Stimulated activated CD8-positive, alpha-beta memory T cell treated with anti-CD3 and anti-CD28 coated beads, Interleukin-4, amount 100 ng/mL, for 24 hours (primary cell): ENCODE data around the gene PINK1.
A peak's percentile ranks its signal among the peaks of the same experiment; 100 is the strongest.

Experiments used
- DNase-seq: peaks from one replicate; pipeline ENCODE4 v3.0.0-alpha.2; 2020; ENCODE audit warnings: low read depth

Gene PINK1

DNA sequence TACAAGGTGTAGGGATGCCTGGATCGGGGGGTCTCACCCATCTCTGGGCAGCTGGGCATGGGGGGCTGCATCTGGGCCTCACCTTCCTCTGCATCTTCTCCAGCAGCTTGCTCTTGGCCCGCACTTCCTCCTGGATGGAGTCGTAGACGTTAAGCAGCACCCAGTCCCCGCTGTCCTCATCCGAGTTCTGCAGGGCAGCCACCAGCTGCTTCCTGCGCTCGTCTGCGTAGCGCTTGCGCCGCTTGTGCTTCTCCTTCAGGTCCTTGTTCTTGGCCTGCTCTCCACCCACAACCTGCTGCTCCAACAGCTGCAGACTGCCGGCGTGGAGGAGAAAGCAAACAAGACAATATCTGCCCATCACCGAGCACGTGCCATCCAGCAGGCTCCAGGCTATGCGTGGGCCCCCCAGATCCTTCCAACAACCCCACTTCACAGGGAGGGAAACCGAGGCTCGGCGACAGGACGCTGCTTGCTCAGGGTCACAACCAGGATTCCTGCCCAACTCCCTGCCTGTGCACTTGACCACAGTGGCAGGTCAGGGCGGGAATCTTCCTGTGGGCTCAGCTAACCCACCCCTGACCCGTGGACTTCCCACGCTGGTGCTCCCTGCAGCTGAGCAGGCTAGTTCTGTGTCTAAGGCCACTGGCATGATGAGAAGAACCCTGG is 49.4 kb downstream of the PINK1 start:
- DNase-seq: no peak

DNA sequence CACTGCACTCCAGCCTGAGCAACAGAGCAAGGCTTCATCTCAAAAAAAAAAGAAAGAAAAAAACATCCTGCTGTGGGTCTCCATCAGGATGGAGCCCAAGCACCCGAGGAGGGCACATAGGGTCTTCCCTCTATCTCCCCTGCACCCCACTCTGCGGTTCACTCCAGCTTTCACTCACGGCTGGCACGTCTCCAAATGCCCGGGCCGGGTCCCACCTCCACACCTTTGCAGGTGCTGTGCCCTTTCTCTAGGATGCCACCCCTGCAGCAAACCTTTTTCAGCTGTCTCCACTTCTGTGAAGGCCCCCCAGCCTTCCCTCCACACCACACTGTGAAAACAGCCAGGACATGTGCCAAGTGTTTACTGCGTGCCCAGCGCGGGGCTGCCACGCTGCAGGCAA is 50.4 kb downstream of the PINK1 start:
- DNase-seq: no peak

DNA sequence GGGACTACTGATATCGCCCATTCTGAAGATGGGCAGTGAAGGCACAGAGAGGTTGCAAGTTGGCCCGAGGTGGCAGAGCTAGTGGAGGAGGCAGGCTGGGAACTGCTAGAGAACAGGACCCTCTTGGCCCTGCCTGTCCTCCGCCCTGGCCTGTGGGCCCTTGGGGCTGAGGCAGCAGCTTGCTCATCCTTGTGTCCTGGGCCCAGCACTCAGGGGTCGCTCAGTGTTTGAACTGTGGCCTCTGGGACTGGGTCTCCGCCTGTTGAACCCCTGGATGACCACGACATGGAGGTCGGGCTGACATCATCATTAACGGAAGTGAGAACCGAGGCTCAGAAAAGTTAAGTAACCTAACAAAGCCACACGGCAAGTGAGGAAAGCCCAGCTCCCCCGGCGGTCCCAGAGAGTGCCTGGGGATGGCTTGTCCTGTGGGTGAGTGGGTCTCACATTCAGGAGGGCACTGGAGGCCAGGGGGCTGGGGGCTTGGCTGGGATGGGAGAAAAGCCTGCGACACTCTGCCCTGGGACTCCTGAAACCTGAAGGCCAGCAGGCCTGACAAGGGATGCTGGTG is 50.9 kb downstream of the PINK1 start:
- DNase-seq: no peak

DNA sequence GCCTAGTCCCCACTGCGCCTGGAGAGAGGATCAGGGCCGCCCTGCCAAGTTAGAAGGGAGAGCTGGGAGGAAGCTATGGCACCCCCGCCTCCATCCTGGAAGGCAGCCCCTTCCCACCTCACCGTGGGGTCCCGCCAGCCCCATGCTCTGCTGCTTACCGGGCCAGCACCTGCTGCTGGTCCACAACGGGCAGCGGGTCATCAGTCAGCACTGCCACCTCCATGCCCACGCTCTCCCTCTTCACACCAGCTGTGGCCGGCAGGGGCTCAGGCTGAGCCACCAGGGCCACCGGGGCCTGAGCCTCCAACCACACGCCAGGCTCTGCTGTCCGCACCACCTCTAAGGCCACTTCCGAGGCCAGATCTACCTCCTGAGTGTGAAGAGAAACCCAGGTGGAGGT is 51.4 kb downstream of the PINK1 start:
- no peak for DNase-seq

DNA sequence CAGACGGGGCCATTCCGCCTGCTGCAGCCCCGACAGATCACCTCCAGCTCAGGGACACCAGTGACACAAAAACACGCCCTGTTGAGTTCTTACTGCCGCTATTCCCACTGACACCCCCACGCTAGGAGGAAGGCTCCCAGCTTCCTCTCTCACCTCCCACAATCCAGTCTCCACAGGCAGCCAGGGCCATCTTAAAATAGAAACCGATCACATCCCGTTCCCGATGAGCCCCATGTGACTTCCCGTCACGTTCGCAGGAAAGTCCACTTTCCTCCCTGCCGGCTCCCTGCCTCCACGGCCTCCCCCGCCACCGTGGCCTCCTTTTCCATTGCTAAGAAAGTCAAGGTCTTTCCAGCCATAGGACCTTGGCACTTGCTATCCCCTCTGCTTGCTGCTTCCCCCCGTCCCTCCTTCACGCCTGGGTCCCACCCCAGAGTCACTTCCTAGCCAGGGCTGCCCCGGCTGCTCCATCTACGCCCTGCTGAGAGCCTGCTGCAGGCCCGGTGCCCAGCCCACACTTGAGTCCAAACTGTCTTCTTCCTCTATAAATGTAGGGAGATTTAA is 51.9 kb downstream of the PINK1 start:
- no peak for DNase-seq

DNA sequence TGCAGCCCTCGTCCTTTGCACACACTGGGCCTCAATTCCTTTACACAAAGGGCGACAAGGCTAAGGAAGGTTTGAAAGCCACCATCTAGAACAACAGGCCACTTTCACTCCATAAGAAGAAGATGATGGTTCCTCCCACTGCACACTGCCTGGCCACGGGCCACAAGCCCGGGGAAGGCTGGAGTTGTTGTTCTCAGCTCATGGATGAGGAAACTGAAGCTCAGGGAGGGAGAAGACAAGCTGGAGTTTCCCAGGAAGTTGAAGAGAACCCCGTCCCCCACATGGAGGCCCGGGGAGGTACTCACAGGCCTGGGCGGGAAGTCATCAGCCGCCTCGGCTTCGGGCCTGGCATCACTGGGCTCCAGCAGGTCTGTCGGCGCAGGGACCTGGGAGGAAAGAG is 52.5 kb downstream of the PINK1 start:
- no peak for DNase-seq

DNA sequence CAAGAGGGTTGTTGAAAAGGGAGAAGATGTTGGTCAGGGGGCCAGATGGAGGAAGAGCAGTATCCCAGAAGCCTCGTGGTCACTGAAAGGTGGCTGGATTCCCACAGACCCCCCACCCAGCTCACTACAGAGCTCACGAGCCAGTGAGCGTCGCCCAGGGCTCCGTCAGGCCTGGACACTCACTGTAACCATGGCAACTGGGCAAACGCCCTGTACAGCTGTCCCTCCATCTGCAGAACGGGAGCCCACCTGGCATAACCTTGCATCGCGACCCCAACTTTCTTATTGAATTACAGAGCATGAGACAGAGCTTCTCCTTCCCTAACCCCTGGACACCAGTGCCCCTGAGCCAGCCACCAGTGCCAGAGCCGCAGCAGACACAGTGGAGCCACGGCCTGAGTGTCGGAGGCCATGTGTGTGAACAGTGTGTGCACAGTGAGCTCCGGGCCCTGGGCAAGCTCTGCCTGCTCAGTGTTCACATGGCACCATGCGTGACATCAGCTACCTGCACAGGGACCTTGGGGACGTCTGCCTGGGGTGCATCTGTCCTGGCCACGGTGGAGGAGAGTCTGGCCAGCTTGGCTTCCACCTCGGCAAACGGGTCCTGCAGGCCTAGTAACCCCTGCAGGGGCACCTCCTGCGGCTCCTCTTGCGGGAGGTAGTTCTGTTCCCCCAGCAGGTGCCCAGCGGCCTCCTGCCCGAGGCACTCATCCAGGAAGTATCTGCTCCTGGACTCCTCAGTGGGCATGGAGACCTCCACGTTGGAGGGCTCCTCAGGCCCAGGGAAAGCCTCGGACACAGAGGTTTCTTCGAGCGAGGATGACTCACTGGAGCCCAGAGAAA is 53.8 kb downstream of the PINK1 start:
- DNase-seq: no peak

DNA sequence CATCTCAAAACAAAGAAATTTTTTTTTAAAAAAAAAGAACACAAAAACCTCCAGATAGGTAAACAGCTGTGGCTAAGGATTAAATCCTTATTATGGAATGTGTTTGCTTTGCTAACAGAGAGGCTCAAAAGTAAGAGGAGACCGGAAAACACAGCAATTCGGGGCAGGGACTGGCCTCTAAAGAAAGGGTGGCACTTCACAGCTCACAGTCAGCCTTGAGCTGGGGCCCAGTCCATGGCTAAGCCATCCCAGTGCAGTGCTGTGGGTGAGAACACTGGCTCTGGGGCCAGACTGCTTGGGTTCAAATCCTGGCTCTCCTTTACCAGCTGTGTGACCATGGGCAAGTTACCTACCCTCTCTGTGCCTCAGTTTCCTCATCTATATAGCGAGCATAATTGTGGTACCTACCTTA is 56.4 kb downstream of the PINK1 start:
- no peak for DNase-seq

DNA sequence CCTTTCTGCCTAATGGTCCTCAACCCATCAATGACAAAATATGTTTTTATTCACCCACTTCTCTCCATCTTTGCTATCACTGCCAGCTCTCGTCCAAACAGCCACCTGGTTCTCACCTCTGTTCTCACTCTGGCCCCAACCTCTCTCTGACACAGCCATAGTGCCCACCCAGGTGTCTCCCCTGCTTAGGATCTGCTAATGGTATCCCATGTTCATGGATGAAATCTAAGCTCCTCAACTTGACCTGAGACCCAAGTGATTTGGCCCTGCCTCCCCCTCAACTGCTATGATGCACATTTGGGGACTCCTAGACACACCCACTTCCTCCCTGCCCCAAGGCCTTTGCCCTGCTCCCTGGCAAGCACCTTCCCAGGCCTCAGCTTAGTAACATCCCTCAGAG is 58.6 kb downstream of the PINK1 start:
- no peak for DNase-seq

DNA sequence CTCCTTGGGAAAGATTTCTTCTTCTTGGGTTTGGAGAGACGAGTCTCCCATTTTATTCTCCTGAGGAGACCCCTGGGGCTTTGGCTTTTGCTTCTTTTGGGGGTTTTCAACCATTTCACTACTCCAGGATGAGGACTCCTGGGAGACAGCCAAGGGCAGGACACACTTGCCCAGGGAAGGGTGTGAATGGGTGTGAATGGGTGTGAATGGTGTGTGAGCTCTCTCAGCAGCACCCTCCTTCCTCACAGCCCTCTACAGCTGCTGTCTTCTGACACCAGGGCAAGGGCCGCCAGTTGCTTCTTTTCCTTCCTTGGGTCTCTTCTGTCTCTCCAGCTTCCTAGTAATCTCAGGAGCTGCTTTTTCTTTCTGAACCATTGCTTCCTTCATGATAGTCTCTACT is 60.4 kb downstream of the PINK1 start:
- DNase-seq: no peak

DNA sequence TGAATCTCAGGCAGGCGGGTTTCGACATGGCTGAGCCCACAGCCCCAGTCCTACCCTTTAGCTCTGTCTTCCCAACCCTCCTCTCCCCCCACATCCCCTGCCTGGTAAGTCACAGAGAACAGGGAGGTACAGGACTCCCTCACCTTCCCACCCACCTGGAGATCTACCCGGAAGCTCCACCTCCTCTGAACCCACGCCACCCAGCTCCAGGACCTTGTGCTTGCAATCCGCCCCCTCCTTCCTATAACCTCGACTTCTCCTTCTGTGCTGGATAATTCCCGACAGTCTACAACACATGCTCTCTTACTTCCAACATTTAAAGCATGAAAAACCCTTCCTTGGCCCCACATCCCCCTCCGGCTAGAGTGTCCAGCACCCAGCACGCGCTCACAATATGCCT is 62.3 kb downstream of the PINK1 start:
- DNase-seq: no peak

DNA sequence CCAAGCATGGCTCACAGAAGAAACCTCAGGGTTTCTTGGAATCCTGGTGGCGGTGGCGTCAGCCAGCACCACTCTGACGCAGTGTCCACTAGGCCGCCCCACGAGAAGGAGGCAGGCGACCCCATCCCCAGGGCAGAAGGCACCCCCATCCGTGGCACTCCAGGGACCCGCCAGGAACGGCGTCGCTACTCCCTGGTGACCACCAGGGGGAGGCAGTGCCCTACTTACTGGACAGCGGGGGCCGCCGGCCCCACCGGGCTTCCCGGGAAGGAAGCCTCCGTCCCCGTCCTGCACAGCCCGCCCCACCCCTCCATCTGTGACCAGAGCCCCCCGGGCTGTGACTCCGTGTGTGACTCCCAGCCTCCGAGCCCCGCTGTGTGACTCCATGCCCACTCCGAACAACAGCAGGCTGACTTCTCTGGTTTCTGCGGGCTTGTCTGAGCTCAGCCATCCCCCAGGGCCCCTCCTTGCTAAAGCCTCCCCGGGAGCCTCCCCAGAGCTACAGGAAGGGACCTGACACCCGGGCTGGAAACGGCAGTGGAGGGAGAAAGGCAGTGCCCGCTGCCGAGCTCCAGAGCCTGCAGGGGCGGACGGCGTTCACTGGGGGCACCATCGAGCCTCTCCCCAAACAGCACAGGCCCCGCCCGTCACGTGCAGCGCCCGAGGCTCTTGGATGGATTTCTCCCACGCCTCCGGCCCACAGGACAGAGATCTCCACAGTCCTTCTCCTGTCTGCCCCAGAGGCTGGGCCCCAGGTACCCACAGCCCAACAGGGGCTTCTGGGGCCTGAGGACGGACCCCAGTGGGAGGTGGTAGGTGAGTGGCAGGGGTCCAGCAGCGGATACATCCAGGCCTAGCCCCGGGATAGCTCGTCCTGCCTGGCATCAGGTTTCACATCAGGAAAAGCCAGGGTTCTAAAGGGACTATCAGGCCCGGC is 63.4 kb downstream of the PINK1 start:
- peak; percentile 56 for DNase-seq

DNA sequence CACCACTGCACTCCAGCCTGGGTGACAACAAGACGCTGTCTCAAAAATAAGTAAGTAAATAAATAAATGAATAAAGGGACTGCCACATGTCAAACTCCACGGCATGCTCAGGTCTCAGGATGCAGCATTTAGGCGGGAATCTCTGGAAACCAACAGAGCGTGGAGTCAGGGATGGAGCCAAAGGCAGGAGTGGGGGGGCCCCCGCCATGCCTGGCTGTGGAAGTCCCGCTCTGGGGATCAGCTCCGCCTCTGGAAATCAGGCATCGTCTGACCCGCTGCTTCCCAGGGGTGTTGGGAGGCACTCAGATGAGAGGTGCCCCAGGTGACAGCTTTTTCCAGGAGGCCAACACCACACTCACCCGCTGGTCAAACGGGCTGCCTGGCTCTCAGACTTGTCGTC is 64.3 kb downstream of the PINK1 start:
- no peak for DNase-seq

DNA sequence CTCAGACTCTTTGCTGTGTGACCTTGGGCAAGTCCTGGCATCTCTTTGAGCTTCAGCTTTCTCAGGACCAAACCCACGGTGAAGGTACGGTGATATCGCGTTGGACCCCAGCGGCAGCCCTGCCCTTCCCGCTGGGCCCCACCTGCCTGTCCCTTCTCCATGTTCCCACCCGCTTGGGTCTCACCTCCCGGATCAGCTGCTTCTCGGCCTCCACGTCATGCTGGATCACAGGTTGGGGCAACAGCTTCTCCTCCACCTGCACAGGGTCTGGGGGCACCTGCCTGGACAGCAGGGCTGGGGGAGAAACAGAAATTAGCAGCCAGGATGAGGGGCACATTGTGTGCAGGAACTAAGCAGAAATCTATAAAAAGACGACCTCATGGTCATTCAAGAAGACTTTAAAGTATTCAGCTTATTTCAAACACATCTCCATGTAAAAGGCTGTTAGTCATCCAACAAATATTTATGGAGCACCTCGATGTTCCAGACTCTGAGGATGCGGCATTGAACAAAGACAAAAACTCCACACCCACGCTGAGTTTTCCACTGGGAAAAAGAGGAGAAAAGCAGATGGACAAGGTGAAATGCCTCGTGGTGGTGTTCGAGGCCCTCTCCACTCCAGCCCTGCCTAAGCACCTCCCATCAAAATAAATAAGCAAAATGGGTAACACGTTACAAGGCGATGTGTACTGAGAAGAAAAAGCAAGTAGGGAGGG is 65.1 kb downstream of the PINK1 start:
- no peak for DNase-seq

DNA sequence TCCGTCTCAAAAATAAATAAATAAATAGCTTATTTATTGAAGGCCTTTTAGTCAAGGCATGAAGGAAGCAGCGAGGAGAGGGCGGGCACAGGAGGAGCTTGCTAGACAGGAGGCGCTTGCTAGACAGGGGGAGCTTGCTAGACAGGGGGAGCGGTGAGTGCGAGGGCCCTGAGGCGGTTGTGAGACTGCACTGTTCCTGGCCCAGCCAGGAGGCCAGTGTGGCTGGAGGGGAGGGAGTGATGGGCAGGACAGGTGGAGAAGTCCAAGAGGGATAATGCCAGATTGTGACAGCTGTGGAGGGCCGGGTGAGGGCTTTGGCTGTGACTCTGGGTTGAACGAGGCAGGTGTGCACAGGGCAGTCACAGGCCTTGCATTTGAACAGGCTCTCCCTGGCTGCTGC is 66.3 kb downstream of the PINK1 start:
- DNase-seq: no peak

DNA sequence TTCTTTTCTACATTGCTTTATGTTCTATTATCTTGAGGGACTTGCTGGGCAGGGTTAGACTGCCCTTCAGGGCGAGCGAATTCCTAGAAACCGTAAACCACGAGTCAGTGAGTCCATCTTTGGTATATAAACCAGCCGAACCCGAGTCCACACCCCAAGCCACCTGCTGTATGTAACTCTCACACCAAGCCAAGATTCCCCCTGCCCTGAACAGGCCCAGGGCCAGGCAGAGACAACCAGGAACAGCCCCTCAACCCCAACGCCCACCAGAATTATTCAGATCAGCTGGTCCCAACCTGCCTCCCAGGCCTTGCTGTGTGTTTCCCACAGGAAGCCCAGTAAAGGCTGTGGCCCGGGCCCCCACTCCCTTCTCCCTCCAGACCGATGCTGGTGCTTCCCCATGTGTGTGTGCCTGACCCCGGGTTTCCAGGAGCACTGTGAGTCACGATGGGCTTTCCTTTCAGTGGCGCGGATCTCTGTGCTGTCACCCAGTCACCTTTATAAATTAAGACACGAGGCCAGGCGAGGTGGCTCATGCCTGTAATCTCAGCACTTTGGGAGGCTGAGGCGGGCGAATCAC is 67.5 kb downstream of the PINK1 start:
- no peak for DNase-seq
